HG02884 (cell line): ENCODE measurements around the gene PRSS27.

Experiments used
- ATAC-seq: cut with Tn5 transposase; IDR thresholded peaks from one replicate; pipeline ENCODE4 v1.9.1; 2021; ENCODE audit warnings: mild to moderate bottlenecking, moderate library complexity; ENCODE audit not compliant: unreplicated experiment

The PRSS27 gene

GRCh38 chr16:2720064-2720457, at the start of gene PRSS27:
PRSS27 (minus strand) TSS chr16:2720224; CDS start chr16:2720160, 64 bp downstream.
- ATAC-seq, result no peak

GRCh38 chr16:2769675-2770056, 49.6 kb upstream of the PRSS27 start:
- ATAC-seq, result no peak

- no peak for ATAC-seq
Observed at GRCh38 chr16:2769100-2769529, 49.1 kb upstream of the PRSS27 start.

- ATAC-seq, result no peak
Observed at GRCh38 chr16:2768403-2769089, 48.5 kb upstream of the PRSS27 start.

GRCh38 chr16:2767891-2768290, 47.9 kb upstream of the PRSS27 start:
- ATAC-seq, result no peak

- no peak for ATAC-seq
Observed at GRCh38 chr16:2767140-2767731, 47.2 kb upstream of the PRSS27 start.

GRCh38 chr16:2766430-2767139, 46.6 kb upstream of the PRSS27 start:
- no peak for ATAC-seq

- no peak for ATAC-seq
Observed at GRCh38 chr16:2765462-2766404, 45.7 kb upstream of the PRSS27 start.

GRCh38 chr16:2764718-2765117, 44.7 kb upstream of the PRSS27 start:
- no peak for ATAC-seq

- ATAC-seq, result no peak
Observed at GRCh38 chr16:2763173-2763572, 43.1 kb upstream of the PRSS27 start.

GRCh38 chr16:2762711-2763110, 42.7 kb upstream of the PRSS27 start:
- no peak for ATAC-seq

- no peak for ATAC-seq
Observed at GRCh38 chr16:2761886-2762583, 42.0 kb upstream of the PRSS27 start.

GRCh38 chr16:2761472-2761871, 41.4 kb upstream of the PRSS27 start:
- ATAC-seq, result no peak

- no peak for ATAC-seq
Observed at GRCh38 chr16:2757344-2757743, 37.3 kb upstream of the PRSS27 start.

- ATAC-seq, result no peak
Observed at GRCh38 chr16:2756288-2757015, 36.4 kb upstream of the PRSS27 start.

- no peak for ATAC-seq
Observed at GRCh38 chr16:2755158-2755557, 35.1 kb upstream of the PRSS27 start.

GRCh38 chr16:2753733-2754020, 33.7 kb upstream of the PRSS27 start:
- ATAC-seq, result no peak

- ATAC-seq, result peak; percentile 34
Observed at GRCh38 chr16:2752850-2753732, 33.1 kb upstream of the PRSS27 start.
